Activated T-helper 1 cell treated with Interleukin-2 at 50 U/mL for 16 hours (primary cell): Measurements from ENCODE around the gene AK6.
"Not testable (repeated sequence)": the region's sequence is repeated elsewhere in the genome, so short reads cannot be mapped to it uniquely, and the experiment has no call there.

ENCODE experiments used
- DNase-seq: peaks from one replicate; pipeline ENCODE4 v3.0.0-alpha.2; 2020; ENCODE audit warnings: low read depth

AK6 gene

GRCh38 chr5:69369340-69370121, at the start of gene AK6, which contains the start of the genes RAD17 and TAF9:
Gene AK6 (minus strand): TSS chr5:69369520. CDS start chr5:69369490, 30 bp downstream.
Gene RAD17 (plus strand): TSS chr5:69369818. CDS start chr5:69372209, 2,391 bp downstream.
Gene TAF9 (minus strand): TSS chr5:69369520. CDS start chr5:69365737, 3,783 bp downstream.
- DNase-seq = peak; percentile 80

GRCh38 chr5:69418554-69418953, 49.2 kb upstream of the AK6 start:
- DNase-seq = no peak

DNA sequence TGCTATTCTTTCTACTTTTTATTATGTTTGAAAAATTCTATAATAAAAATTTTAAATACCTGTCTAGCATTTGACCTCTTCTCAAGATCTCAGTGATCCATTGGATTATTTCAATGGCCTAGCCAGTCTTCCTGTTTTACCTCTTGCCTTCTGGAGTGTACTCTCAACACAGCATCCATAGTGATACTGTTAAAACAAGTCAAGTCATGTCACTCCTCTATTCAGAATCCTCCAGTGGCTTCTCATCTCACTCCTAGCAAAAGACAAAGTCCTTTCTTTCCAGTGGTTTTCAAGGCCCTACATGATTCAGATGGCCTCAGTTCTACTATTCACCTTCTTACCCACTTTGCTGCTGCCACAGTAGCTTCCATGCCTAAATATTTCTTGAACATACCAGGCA, 47.4 kb upstream of the AK6 start:
- no peak for DNase-seq

GRCh38 chr5:69416180-69416579, 46.9 kb upstream of the AK6 start:
- no peak for DNase-seq

DNA sequence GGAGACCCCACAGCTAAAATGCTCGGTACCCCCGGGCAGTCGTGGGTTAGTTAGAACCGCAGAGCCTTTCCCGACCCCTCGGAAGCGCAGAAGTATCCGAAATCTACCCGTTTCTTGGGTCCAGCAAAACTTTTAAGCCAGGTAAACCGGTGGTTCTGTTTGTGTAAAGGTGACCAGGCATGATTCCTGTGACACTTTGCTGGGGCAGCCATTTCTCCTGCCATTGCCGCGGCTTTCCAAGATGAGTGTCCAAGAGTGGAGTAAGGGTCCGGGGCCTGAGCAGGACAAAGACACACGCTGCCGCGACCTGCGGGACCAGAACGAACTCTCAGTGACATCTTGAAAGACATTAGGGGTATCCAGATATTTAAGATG, 46.3 kb upstream of the AK6 start:
- no peak for DNase-seq

- peak; percentile 37 for DNase-seq
Measured at GRCh38 chr5:69414885-69415583, 45.7 kb upstream of the AK6 start, which contains the start of gene MARVELD2. Gene MARVELD2 (plus strand): TSS chr5:69415116. CDS start chr5:69419386, 4,270 bp downstream.

GRCh38 chr5:69404659-69405330, 35.5 kb upstream of the AK6 start:
- no peak for DNase-seq

DNA sequence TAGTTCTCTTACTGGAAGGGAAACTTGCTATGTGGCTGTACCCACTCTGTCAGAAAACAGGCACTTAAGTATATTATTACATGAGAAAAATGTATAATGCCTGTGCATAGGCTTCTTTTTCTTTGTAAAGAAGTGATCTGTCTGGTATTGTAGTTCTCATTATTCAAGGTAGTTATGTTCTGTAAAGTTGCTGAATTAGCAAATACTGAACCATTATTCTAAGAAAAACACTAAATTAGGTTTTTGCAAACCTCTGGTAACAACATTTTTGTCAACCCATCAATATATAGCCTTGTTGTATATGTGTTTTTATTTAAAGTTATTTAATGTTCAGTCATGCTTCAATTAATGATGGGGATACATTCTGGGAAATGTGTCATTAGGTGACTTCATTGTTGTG, 9.1 kb upstream of the AK6 start:
- no peak for DNase-seq

DNA sequence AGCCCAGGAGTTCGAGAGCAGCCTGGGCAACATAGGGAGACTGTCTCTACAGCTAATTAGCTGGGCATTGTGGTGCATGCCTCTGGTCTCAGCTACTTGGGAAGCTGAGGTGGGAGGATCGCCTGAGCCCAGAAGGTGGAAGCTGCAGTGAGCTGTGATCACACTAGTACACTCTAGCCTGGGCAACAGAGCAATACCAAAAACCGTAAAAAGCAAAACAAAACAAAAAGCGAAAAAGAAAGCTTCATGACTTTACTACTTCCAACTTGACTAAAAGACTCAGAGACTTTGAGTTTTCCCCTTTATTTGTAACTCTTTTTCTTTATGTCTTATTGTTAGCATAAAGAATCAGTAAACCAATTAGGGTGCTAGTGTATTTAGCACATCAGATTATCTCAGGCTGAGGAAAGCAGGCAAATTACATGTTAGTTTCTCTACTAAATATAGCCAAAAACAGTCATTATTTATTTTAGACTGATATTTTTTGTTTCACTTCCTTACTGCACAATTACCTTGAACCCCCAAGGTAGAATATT, 5.7 kb upstream of the AK6 start:
- DNase-seq = no peak

GRCh38 chr5:69372394-69372793, 3.1 kb upstream of the AK6 start:
- no peak for DNase-seq

- not testable (repeated sequence) for DNase-seq
Measured at GRCh38 chr5:69370335-69370734, 1.0 kb upstream of the AK6 start.

- no peak for DNase-seq
Measured at GRCh38 chr5:69368458-69369339, 621 bp downstream of the AK6 start.

GRCh38 chr5:69367697-69368279, 1.5 kb downstream of the AK6 start:
- no peak for DNase-seq

DNA sequence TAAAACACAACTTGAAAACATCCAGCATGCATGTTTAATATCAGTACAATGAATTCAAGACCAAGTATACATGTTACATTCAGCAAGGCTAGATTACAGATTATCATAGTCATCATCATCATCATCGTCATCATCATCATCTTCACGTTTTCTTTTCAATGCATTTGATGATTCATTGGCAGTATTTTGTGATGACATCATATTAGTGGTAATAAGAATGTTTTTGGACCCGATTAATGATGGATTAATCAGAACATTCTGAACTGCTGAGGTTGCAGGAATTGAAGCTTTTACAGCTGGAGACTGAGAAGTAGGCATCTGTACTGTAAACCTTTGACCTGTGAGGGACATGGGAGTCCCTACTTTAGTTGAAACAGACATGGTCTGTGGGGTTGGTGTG, 4.5 kb downstream of the AK6 start:
- DNase-seq = no peak

- no peak for DNase-seq
Measured at GRCh38 chr5:69364414-69364813, 4.9 kb downstream of the AK6 start.

DNA sequence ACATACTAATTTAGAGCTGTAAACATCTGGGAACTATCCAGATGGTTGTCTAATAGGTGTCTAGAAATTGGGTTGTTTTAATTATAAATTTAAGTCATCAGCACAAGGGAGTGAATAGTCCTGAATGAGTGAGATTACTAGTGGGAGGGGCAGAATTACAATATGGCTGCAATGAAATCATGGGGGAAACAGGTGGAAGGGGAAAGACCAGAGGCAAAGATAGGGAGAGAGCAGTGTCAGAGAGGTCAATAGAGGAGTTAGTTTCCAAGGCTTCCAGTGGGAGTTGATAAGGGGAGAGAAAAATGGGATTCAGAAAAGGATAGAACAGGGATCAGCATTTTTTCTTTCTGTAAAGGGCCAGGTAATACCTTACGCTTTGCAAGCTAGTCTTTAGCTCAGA, 8.9 kb downstream of the AK6 start:
- DNase-seq = no peak

- DNase-seq = no peak
Measured at GRCh38 chr5:69359699-69360098, 9.6 kb downstream of the AK6 start.

- no peak for DNase-seq
Measured at GRCh38 chr5:69350664-69351063, 18.7 kb downstream of the AK6 start.

- DNase-seq = no peak
Measured at GRCh38 chr5:69343083-69343482, 26.2 kb downstream of the AK6 start.

DNA sequence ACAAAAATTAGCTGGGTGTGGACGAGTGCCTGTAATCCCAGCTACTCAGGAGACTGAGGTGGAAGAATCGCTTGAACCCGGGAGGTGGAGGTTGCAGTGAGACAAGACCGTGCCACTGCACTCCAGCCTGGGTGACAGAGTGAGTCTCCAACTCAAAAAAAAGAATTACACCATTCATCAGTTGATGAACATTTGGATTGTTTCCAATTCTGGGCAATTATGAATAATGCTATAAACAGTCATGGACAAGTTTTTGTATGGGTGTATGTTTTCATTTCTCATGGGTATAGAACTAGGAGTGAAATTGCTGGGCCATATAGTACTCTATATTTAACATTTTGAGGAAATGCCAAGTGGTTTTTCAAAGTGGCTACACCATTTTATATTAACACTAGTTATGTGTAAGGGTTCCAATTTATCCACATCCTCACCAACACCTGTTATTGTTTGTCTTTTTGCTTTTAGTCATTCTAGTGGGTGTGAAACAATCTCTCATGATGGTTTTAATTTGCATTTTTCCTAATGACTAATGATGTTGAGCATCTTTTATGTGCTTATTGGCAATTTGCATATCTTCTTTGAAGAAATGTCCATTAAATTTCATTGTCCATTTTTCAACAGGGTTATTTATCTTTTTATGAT, 27.7 kb downstream of the AK6 start:
- no peak for DNase-seq
